Gastrocnemius medialis (tissue), 4 donors: ENCODE results near the gene MUSTN1.

ENCODE experiments used
- POLR2A ChIP-seq, 2 donors: fragments of 450-650 bp; IDR thresholded peaks; one replicate each; pipeline ENCODE4 v1.6.1; 2017; ENCODE audit warnings: antibody characterized with exemption in 2 of 2, mild to moderate bottlenecking in 2 of 2, moderate library complexity in 2 of 2
- TF ChIP-seq, protein P1 (sequence below), 5 experiments: fragments of 450-650 bp in 3 of 5; fragments of 200-600 bp in 2 of 5; sonication (generic) in 2 of 5; IDR thresholded peaks in 4 of 5; conservative IDR thresholded peaks in 1 of 5; 1 replicate in 4 of 5; 2 replicates in 1 of 5; pipeline ENCODE4 v1.5.1; 2016 to 2019; ENCODE audit warnings: antibody characterized with exemption in 5 of 5, mild to moderate bottlenecking in 3 of 5, moderate library complexity in 3 of 5

DNA sequence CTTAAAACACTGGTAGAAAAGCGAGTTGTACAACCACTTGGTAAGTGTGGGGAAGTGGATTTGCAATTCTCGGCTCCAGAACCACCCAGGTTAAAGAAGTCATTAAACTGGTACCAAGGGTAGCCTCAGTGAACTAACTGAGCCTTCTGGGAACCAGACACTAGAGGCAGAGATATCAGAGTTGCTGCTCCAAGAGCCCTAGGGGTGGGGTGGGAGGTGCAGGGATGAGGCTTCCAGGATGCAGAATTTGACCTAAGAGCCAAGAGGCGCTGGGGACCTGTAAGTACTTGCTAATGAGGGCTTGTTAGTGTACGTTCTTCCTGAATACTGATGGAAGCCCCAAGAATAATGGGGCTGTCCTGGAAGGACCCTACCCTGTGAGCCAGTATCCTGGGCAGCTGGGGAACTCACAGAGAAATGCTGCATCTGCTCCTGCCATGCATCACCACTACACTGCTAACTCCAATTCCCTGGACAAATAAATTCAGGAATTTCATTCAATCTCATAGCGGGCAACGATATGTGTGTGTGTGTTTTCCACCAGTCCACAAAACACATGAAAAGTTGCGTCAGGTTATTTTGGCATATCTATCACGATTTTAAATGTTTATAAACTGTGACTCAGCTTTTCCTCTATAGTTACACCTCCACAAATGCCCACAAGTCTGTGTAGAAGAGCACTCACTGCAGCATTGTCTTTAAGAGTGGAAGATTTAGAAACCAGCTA lies 38.8 kb upstream of the MUSTN1 start:
- TF ChIP-seq, protein P1, sequence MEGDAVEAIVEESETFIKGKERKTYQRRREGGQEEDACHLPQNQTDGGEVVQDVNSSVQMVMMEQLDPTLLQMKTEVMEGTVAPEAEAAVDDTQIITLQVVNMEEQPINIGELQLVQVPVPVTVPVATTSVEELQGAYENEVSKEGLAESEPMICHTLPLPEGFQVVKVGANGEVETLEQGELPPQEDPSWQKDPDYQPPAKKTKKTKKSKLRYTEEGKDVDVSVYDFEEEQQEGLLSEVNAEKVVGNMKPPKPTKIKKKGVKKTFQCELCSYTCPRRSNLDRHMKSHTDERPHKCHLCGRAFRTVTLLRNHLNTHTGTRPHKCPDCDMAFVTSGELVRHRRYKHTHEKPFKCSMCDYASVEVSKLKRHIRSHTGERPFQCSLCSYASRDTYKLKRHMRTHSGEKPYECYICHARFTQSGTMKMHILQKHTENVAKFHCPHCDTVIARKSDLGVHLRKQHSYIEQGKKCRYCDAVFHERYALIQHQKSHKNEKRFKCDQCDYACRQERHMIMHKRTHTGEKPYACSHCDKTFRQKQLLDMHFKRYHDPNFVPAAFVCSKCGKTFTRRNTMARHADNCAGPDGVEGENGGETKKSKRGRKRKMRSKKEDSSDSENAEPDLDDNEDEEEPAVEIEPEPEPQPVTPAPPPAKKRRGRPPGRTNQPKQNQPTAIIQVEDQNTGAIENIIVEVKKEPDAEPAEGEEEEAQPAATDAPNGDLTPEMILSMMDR (IDR thresholded peaks at IDR 0.05 in 4 of 5, conservative IDR thresholded peaks at IDR 0.05 in 1 of 5) = no peak
- no peak for TF ChIP-seq POLR2A (IDR thresholded peaks at IDR 0.05)
